HG03354 (cell line): ENCODE results near the gene BCKDHB.
"Not testable (repeated sequence)": the region's sequence is repeated elsewhere in the genome, so short reads cannot be mapped to it uniquely, and the experiment has no call there.

Experiments
- ATAC-seq: cut with Tn5 transposase; IDR thresholded peaks from one replicate; pipeline ENCODE4 v1.9.1; 2021; ENCODE audit warnings: mild to moderate bottlenecking; ENCODE audit not compliant: unreplicated experiment, poor library complexity, severe bottlenecking

BCKDHB gene

GRCh38 chr6:80197474-80197873 lies 91.0 kb downstream of the BCKDHB start:
- ATAC-seq, result no peak

- no peak for ATAC-seq
These were observed 91.5 kb downstream of the BCKDHB start for GRCh38 chr6:80197986-80198385.

- ATAC-seq, result no peak
These were observed 96.8 kb downstream of the BCKDHB start for GRCh38 chr6:80203283-80203682.

- no peak for ATAC-seq
These were observed 98.9 kb downstream of the BCKDHB start for GRCh38 chr6:80205404-80205803.

GRCh38 chr6:80206758-80207157 lies 100.3 kb downstream of the BCKDHB start:
- no peak for ATAC-seq

GRCh38 chr6:80209430-80209829 lies 103.0 kb downstream of the BCKDHB start:
- peak; percentile 63 for ATAC-seq

GRCh38 chr6:80210618-80211017 lies 104.1 kb downstream of the BCKDHB start:
- ATAC-seq, result no peak

GRCh38 chr6:80211286-80211685 lies 104.8 kb downstream of the BCKDHB start:
- no peak for ATAC-seq

GRCh38 chr6:80211890-80212289 lies 105.4 kb downstream of the BCKDHB start:
- ATAC-seq, result not testable (repeated sequence)

- peak; percentile 80 for ATAC-seq
These were observed 108.1 kb downstream of the BCKDHB start for GRCh38 chr6:80214436-80215022.

- ATAC-seq, result no peak
These were observed 108.6 kb downstream of the BCKDHB start for GRCh38 chr6:80215063-80215462.

- no peak for ATAC-seq
These were observed 111.3 kb downstream of the BCKDHB start for GRCh38 chr6:80217794-80218193.

GRCh38 chr6:80223743-80224212 lies 117.3 kb downstream of the BCKDHB start:
- no peak for ATAC-seq

GRCh38 chr6:80226151-80226550 lies 119.7 kb downstream of the BCKDHB start:
- ATAC-seq, result no peak

- no peak for ATAC-seq
These were observed 120.2 kb downstream of the BCKDHB start for GRCh38 chr6:80226699-80227098.

GRCh38 chr6:80227545-80228105 lies 121.2 kb downstream of the BCKDHB start:
- ATAC-seq, result no peak

- ATAC-seq, result no peak
These were observed 126.8 kb downstream of the BCKDHB start for GRCh38 chr6:80233262-80233661.

GRCh38 chr6:80233958-80234357 lies 127.5 kb downstream of the BCKDHB start:
- ATAC-seq, result no peak

GRCh38 chr6:80234401-80234800 lies 127.9 kb downstream of the BCKDHB start:
- ATAC-seq, result no peak

GRCh38 chr6:80234908-80235307 lies 128.4 kb downstream of the BCKDHB start:
- no peak for ATAC-seq

- no peak for ATAC-seq
These were observed 129.2 kb downstream of the BCKDHB start for GRCh38 chr6:80235647-80236046.

- not testable (repeated sequence) for ATAC-seq
These were observed 132.3 kb downstream of the BCKDHB start for GRCh38 chr6:80238754-80239153.
